ENCODE results near the gene GSS.

DNA sequence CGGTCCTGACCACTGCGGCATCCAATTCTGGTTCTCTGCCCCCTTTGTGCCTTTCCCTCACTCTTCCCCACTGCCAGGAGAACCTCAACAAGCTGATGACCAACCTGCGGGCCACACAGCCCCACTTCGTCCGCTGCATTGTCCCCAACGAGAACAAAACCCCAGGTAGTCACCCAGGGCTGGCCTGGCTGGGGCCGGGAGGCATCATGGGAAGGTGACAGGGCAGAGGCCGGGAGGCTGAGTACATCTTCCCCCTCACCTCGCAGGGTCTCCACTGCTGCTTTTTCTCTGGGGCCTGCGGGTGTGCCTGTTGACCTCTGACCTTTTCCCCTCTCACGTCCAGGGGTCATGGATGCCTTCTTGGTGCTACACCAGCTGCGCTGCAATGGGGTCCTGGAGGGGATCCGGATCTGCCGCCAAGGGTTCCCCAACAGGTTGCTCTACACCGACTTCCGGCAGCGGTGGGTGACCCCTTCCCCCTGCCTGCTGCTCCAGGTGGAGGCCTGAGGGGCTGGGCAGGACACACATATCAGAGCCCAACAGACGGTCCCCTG lies 35.1 kb upstream of the GSS start:
- no peak for TF ChIP-seq EZH2phosphoT487 (IDR thresholded peaks at IDR 0.05; ENCODE audit: borderline replicate concordance)
- TF ChIP-seq CTCF (IDR thresholded peaks at IDR 0.05 in 2 of 3, conservative IDR thresholded peaks at IDR 0.05 in 1 of 3; ENCODE audit: borderline replicate concordance in 1 of 3, insufficient read depth in 1 of 3, low read depth in 2 of 3, low read length in 2 of 3), result no peak
- no peak for TF ChIP-seq POLR2A (IDR thresholded peaks at IDR 0.05; ENCODE audit: borderline replicate concordance, extremely low read depth, insufficient read depth, insufficient read length)
- no peak for TF ChIP-seq EZH2 (IDR thresholded peaks at IDR 0.05)
- no peak for TF ChIP-seq SP1 (IDR thresholded peaks at IDR 0.05; ENCODE audit: low read depth)
- TF ChIP-seq YY1 (IDR thresholded peaks at IDR 0.05; ENCODE audit: extremely low read depth, insufficient replicate concordance, low read depth, low read length), result no peak
- TF ChIP-seq, protein P1, sequence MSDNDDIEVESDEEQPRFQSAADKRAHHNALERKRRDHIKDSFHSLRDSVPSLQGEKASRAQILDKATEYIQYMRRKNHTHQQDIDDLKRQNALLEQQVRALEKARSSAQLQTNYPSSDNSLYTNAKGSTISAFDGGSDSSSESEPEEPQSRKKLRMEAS (IDR thresholded peaks at IDR 0.05), result no peak
- TF ChIP-seq, protein P2, sequence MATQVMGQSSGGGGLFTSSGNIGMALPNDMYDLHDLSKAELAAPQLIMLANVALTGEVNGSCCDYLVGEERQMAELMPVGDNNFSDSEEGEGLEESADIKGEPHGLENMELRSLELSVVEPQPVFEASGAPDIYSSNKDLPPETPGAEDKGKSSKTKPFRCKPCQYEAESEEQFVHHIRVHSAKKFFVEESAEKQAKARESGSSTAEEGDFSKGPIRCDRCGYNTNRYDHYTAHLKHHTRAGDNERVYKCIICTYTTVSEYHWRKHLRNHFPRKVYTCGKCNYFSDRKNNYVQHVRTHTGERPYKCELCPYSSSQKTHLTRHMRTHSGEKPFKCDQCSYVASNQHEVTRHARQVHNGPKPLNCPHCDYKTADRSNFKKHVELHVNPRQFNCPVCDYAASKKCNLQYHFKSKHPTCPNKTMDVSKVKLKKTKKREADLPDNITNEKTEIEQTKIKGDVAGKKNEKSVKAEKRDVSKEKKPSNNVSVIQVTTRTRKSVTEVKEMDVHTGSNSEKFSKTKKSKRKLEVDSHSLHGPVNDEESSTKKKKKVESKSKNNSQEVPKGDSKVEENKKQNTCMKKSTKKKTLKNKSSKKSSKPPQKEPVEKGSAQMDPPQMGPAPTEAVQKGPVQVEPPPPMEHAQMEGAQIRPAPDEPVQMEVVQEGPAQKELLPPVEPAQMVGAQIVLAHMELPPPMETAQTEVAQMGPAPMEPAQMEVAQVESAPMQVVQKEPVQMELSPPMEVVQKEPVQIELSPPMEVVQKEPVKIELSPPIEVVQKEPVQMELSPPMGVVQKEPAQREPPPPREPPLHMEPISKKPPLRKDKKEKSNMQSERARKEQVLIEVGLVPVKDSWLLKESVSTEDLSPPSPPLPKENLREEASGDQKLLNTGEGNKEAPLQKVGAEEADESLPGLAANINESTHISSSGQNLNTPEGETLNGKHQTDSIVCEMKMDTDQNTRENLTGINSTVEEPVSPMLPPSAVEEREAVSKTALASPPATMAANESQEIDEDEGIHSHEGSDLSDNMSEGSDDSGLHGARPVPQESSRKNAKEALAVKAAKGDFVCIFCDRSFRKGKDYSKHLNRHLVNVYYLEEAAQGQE (IDR thresholded peaks at IDR 0.05; ENCODE audit: low read depth), result no peak
- no peak for TF ChIP-seq CEBPB (IDR thresholded peaks at IDR 0.05; ENCODE audit: low read depth)
- TF ChIP-seq RAD21 (IDR thresholded peaks at IDR 0.05; ENCODE audit: low read depth), result no peak
- TF ChIP-seq, protein P3, sequence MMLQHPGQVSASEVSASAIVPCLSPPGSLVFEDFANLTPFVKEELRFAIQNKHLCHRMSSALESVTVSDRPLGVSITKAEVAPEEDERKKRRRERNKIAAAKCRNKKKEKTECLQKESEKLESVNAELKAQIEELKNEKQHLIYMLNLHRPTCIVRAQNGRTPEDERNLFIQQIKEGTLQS (IDR thresholded peaks at IDR 0.05), result no peak
- no peak for TF ChIP-seq POLR2AphosphoS5 (IDR thresholded peaks at IDR 0.05; ENCODE audit: low read depth, low read length)
- TF ChIP-seq JUND (IDR thresholded peaks at IDR 0.05), result no peak
- no peak for TF ChIP-seq TCF7L2 (IDR thresholded peaks at IDR 0.05; ENCODE audit: borderline replicate concordance, extremely low read depth, insufficient read depth, insufficient read length)

Measured in HCT116 (cell line).